ENCODE measurements around the gene FGF2. TPM values are rescaled to one million over a fixed set of nuclear protein-coding genes. Genes with fewer than 3 reads are reported as not detected.

Gene FGF2
- 10.9 and 11.2 TPM in 2 replicates for total RNA-seq

DNA sequence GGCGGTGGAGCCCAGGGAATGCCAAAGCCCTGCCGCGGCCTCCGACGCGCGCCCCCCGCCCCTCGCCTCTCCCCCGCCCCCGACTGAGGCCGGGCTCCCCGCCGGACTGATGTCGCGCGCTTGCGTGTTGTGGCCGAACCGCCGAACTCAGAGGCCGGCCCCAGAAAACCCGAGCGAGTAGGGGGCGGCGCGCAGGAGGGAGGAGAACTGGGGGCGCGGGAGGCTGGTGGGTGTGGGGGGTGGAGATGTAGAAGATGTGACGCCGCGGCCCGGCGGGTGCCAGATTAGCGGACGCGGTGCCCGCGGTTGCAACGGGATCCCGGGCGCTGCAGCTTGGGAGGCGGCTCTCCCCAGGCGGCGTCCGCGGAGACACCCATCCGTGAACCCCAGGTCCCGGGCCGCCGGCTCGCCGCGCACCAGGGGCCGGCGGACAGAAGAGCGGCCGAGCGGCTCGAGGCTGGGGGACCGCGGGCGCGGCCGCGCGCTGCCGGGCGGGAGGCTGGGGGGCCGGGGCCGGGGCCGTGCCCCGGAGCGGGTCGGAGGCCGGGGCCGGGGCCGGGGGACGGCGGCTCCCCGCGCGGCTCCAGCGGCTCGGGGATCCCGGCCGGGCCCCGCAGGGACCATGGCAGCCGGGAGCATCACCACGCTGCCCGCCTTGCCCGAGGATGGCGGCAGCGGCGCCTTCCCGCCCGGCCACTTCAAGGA, at the start of gene FGF2:
Gene FGF2 (plus strand): TSS at position 279 of the 705 bp plus-strand sequence. CDS start 344 bp downstream, at position 623.

GRCh38 chr4:122921971-122922876, 95.6 kb downstream of the FGF2 start, which contains the start of gene NUDT6:
Gene NUDT6 (minus strand): TSS chr4:122922597. CDS start chr4:122922572, 25 bp downstream.

Other genes starting within 250 kb of the FGF2 start
- gene IL21, start 205.8 kb upstream of the FGF2 start, total RNA-seq, result not detected in 2 replicates
- gene BBS12, start 94.1 kb upstream of the FGF2 start, total RNA-seq, result 1.1 and 3.9 TPM in 2 replicates
- 8.2 and 10.4 TPM in 2 replicates for gene NUDT6, start 95.8 kb downstream of the FGF2 start, total RNA-seq